Endothelial cell of umbilical vein (primary cell): ENCODE data around the gene TUBGCP2. TPM values are rescaled to one million over a fixed set of nuclear protein-coding genes. Genes with fewer than 3 reads are reported as not detected.
A peak's percentile ranks its signal among the peaks of the same experiment; 100 is the strongest.

Source experiments
- BruUV-seq: library from RNA; stranded (reverse); fragments of 400-500 nt; replicated peaks from 2 replicates; lab custom pipeline; 2021; lab: Mats Ljungman, UMichigan
- CTCF ChIA-PET: fragments of 300-600, 350-600 bp; sonication (Branson Sonifier 250); formaldehyde crosslinking; loops from one replicate; lab custom pipeline; 2021; ENCODE audit warnings: antibody characterized with exemption, inconsistent platforms; lab: Charles Lee
- POLR2A ChIA-PET: fragments of 300-600, 350-600 bp; sonication (Branson Sonifier 250); formaldehyde crosslinking; loops from one replicate; lab custom pipeline; 2021; ENCODE audit warnings: antibody characterized with exemption, inconsistent platforms; lab: Charles Lee
- DNase-seq: peaks from one replicate; pipeline ENCODE4 v3.0.0-alpha.2; 2011; ENCODE audit warnings: low read depth, low spot score
- FAIRE-seq: peaks from 2 replicates; lab custom pipeline; 2011; peaks lifted over from hg19 to GRCh38; lab: Jason Lieb, UNC
- H2AFZ ChIP-seq: 2 replicates; pipeline ENCODE4 v1.6.0; 2012; ENCODE audit warnings: low read depth, low read length, control low read depth, inconsistent platforms
- H3K27ac ChIP-seq: 2 replicates; pipeline ENCODE4 v1.5.1; 2011; ENCODE audit warnings: low read depth, mild to moderate bottlenecking, control low read depth, low read length, moderate library complexity; ENCODE audit not compliant: insufficient read depth
- H3K27me3 ChIP-seq, 2 experiments: 2 replicates each; pipeline versions ENCODE4 v1.6.0 to v1.6.1; 2011; ENCODE audit warnings: low read length in 2 of 2, mixed read lengths in 1 of 2; ENCODE audit not compliant: control insufficient read depth in 2 of 2, insufficient read depth in 2 of 2
- H3K36me3 ChIP-seq, 2 experiments: 2 replicates in 1 of 2; 3 replicates in 1 of 2; pipeline ENCODE4 v1.5.1; 2011; ENCODE audit warnings: low read length in 2 of 2, mild to moderate bottlenecking in 1 of 2, moderate library complexity in 1 of 2; ENCODE audit not compliant: control insufficient read depth in 2 of 2, insufficient read depth in 2 of 2; ENCODE audit errors: extremely low read depth in 1 of 2
- H3K4me1 ChIP-seq: 3 replicates; pipeline ENCODE4 v1.5.1; 2011; ENCODE audit warnings: mild to moderate bottlenecking, low read length; ENCODE audit not compliant: control insufficient read depth, insufficient read depth; ENCODE audit errors: extremely low read depth
- H3K4me2 ChIP-seq: 2 replicates; pipeline ENCODE4 v1.6.1; 2011; ENCODE audit warnings: low read length, control low read depth, mixed read lengths; ENCODE audit not compliant: insufficient read depth
- H3K4me3 ChIP-seq, 3 experiments: fragments of 200-600 bp in 1 of 3; sonication (generic), shearing (Covaris generic) in 1 of 3; replicated peaks in 1 of 3; 2 replicates each; pipeline ENCODE4 v1.5.1; 2011 to 2016; ENCODE audit warnings: control low read depth in 3 of 3, low read length in 3 of 3, mild to moderate bottlenecking in 2 of 3, inconsistent platforms in 1 of 3, low read depth in 1 of 3, moderate library complexity in 1 of 3; ENCODE audit not compliant: insufficient read depth in 1 of 3
- H3K79me2 ChIP-seq: 2 replicates; pipeline ENCODE4 v1.6.0; 2012; ENCODE audit warnings: low read length, inconsistent platforms; ENCODE audit not compliant: control insufficient read depth, insufficient read depth
- H3K9ac ChIP-seq: replicated peaks from 2 replicates; pipeline ENCODE3; 2011; ENCODE audit warnings: low read length, control low read depth; ENCODE audit not compliant: insufficient read depth; ENCODE audit errors: extremely low read depth
- H3K9me1 ChIP-seq: replicated peaks from 3 replicates; pipeline ENCODE4 v1.6.0; 2011; ENCODE audit warnings: mild to moderate bottlenecking, low read length; ENCODE audit not compliant: control insufficient read depth, insufficient read depth; ENCODE audit errors: extremely low read depth
- H3K9me3 ChIP-seq: replicated peaks from 2 replicates; pipeline ENCODE4 v1.5.1; 2012; ENCODE audit warnings: low read length, inconsistent platforms; ENCODE audit not compliant: control insufficient read depth, insufficient read depth
- H4K20me1 ChIP-seq: replicated peaks from 2 replicates; pipeline ENCODE3; 2011; ENCODE audit warnings: mild to moderate bottlenecking, low read length; ENCODE audit not compliant: control insufficient read depth, insufficient read depth; ENCODE audit errors: extremely low read depth
- EZH2 ChIP-seq: IDR thresholded peaks from 2 replicates; pipeline ENCODE4 v1.6.1; 2012; ENCODE audit warnings: borderline replicate concordance, low read depth, mild to moderate bottlenecking, moderate library complexity, low read length, inconsistent platforms; ENCODE audit not compliant: severe bottlenecking
- GATA2 ChIP-seq: IDR thresholded peaks from 2 replicates; pipeline ENCODE4 v1.7.0; 2011; ENCODE audit warnings: low read depth, mild to moderate bottlenecking, moderate library complexity, mixed read lengths, low read length; ENCODE audit not compliant: insufficient read length, insufficient read depth
- POLR2AphosphoS5 ChIP-seq: IDR thresholded peaks from 2 replicates; pipeline ENCODE4 v1.6.1; 2012; ENCODE audit warnings: low read depth, mild to moderate bottlenecking, control low read depth, low read length, moderate library complexity; ENCODE audit not compliant: insufficient read depth
- dilution Hi-C: fragments of 300-500 bp; cut with MboI; formaldehyde crosslinking; loops from one replicate; pipeline ENCODE4 v1.15.0; 2019; ENCODE audit warnings: low sequenced_read_pairs; ENCODE audit not compliant: extremely low pct_ligation_motif_present
- intact Hi-C: fragments of 100-400 bp; cut with micrococcal nuclease; formaldehyde crosslinking; loops from one replicate; pipeline ENCODE4 v1.10.0; 2022
- polyA plus RNA-seq, 4 experiments: library from polyadenylated mRNA; depleted of rRNA in 3 of 4; stranded (reverse) in 3 of 4; unstranded in 1 of 4; fragments of >200 nt; gene quantifications; 2 replicates each; pipeline versions ENCODE4 v1.2.1 to v1.2.3, GENCODE V29; 2011 to 2012; ENCODE audit warnings: missing spikeins in 1 of 4
- total RNA-seq: library from RNA; stranded (reverse); gene quantifications from 2 replicates; pipeline ENCODE4 v1.2.3, GENCODE V29; 2021

Gene TUBGCP2
- total and polyA plus RNA-seq, 2 donors (not counting 3 experiments of a cell fraction or from before 2014, with no cell fraction given), result 37.1 to 53.1 TPM

- Histone ChIP-seq H3K9ac (no peak within 1 kb of the TSS), H3K27ac (no peak within 1 kb of the TSS), H3K9me1 (no peaks in the 10 kb centered on the region), H3K4me1 (no peaks in the 10 kb centered on the region), H3K79me2 (no peaks in the 10 kb centered on the region), H2AFZ (no peak within 1 kb of the TSS), H3K4me3 (no peak within 1 kb of the TSS), H3K9me3 (no peaks in the 10 kb centered on the region), H4K20me1 (no peaks in the 10 kb centered on the region), H3K36me3 (peaks cover 0 to 10% of the 10 kb centered on the region in 2 experiments), H3K27me3 (peaks cover 5 to 10% of the 10 kb centered on the region in 2 experiments), H3K4me2 (no peak within 1 kb of the TSS)
- CTCF ChIA-PET, result no interaction called here
- no TSS peak for BruUV-seq
- POLR2A ChIA-PET, result no interaction called here
- TF ChIP-seq POLR2AphosphoS5 (no peak), EZH2 (peak; percentile 71)
- FAIRE-seq (no peak), DNase-seq (no peak)
- intact Hi-C loops, result no loop called here
- dilution Hi-C loops, result no loop called here
Observed at GRCh38 chr10:133276435-133277201, 32.1 kb downstream of the TUBGCP2 start, which contains the start of gene ADAM8. ADAM8 (minus strand) TSS chr10:133276868; CDS start chr10:133276817, 51 bp downstream.

- peaks cover 0 to 8% of the 10 kb centered on the region in 2 experiments for H3K36me3 ChIP-seq
- H4K20me1 ChIP-seq, result no peaks in the 10 kb centered on the region
- H3K9ac ChIP-seq, result no peak overlapping the region
- H3K9me1 ChIP-seq, result no peaks in the 10 kb centered on the region
- TF ChIP-seq EZH2 (peak; percentile 74), GATA2 (no peak)
- H3K4me1 ChIP-seq, result no peaks in the 10 kb centered on the region
- FAIRE-seq (no peak), DNase-seq (no peak)
- CTCF ChIA-PET, result interaction anchor here (1.2 to 1.3 kb wide), 2 partner anchors 12 to 17 kb away, joined by 3 read pairs; no protein-coding TSS in a partner anchor
- H3K27me3 ChIP-seq, result peaks cover 5 to 10% of the 10 kb centered on the region in 2 experiments
- BruUV-seq, result no TSS peak
- dilution Hi-C loops, result no loop called here
- no peak overlapping the region for H3K4me2 ChIP-seq
- H3K4me3 ChIP-seq, result no peak overlapping the region
- no peak overlapping the region for H3K27ac ChIP-seq
- H3K9me3 ChIP-seq, result no peaks in the 10 kb centered on the region
- H2AFZ ChIP-seq, result no peak overlapping the region
- H3K79me2 ChIP-seq, result no peaks in the 10 kb centered on the region
- intact Hi-C loops, result no loop called here
- POLR2A ChIA-PET, result no interaction called here
Observed at GRCh38 chr10:133276100-133276434, 32.6 kb downstream of the TUBGCP2 start.
